ENCODE measurements around the gene LRRN2.
"Not testable (repeated sequence)": the region's sequence is repeated elsewhere in the genome, so short reads cannot be mapped to it uniquely, and the experiment has no call there.

Gene LRRN2

DNA sequence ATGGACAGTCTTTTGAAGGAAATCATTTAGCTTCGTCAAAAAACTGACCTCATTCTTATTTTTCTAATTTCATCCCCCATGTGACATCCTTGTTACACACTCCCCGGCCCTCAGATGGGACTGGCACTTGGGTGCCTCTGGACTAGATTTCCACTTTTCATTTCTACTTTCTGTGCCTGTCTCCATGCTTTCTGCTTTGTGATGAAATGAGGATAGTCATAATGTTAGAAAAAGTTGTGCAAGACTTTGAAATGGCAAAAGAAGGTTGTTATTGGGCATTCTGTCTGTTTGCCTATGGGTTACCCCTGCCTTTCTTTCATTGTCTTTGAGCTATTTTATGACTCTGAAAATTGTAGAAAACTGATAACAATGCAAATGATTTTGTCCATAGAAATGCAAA, 114.4 kb downstream of the LRRN2 start:
- no peak overlapping the region for H3K27ac ChIP-seq (ENCODE audit: low read depth, low read length)
- H3K9me3 ChIP-seq (ENCODE audit: control insufficient read depth, insufficient read depth, low read depth, low read length): no peaks in the 10 kb centered on the region
- H3K4me1 ChIP-seq (ENCODE audit: control insufficient read depth, insufficient read depth, low read length): peaks cover 58% of the 10 kb centered on the region
- no peak overlapping the region for H3K4me3 ChIP-seq (ENCODE audit: low read depth, low read length)
- no peak overlapping the region for H3K9ac ChIP-seq (ENCODE audit: low read length)
- no peaks in the 10 kb centered on the region; the same call in 1 of the 2 replicates for H3K27me3 ChIP-seq (ENCODE audit: control insufficient read depth, insufficient read depth, low read length)
- H3K36me3 ChIP-seq (ENCODE audit: control insufficient read depth, insufficient read depth, low read length): no peaks in the 10 kb centered on the region

DNA sequence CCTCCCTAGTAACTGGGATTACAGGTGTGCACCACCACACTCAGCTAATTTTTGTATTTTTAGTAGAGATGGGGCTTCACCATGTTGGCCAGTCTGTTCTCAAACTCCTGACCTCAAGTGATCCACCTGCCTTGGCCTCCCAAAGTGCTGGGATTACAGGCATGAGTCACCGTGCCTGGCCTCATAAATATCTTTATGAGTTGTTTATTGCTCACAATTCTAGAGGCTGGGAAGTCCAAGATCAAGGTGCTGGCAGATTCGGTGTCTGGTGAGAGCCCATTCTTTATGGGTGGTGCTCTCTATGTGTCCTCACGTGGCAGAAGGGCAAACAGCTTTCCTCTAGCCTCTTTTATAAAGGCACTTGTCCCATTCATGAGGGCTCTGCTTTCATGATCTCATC, 115.5 kb downstream of the LRRN2 start:
- H3K27me3 ChIP-seq (ENCODE audit: control insufficient read depth, insufficient read depth, low read length); H3K9ac ChIP-seq (ENCODE audit: low read length); H3K36me3 ChIP-seq (ENCODE audit: control insufficient read depth, insufficient read depth, low read length); H3K9me3 ChIP-seq (ENCODE audit: control insufficient read depth, insufficient read depth, low read depth, low read length); H3K27ac ChIP-seq (ENCODE audit: low read depth, low read length); H3K4me3 ChIP-seq (ENCODE audit: low read depth, low read length): not testable (repeated sequence)
- peaks cover 59% of the 10 kb centered on the region for H3K4me1 ChIP-seq (ENCODE audit: control insufficient read depth, insufficient read depth, low read length)

DNA sequence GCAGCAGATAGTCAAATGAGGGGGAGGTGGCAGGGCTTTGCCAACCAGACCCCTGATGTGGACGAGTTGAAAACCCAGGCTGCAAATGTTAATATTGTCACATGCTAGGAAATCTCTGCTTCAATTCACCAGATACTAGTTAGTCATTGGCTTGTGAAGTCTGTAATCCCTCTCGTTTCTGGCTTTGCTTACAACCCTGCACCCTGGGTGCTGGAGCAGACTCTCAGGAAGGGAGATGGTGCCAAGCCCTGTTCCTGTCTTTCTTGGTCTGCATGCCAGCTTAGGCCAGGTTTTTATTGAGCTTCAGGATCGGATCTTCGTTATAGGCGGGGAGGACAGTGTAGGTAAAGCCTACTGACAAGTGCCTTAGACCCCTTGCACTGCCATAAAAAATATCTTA, 116.1 kb downstream of the LRRN2 start:
- Histone ChIP-seq H3K27ac (ENCODE audit: low read depth, low read length) (no peak overlapping the region), H3K36me3 (ENCODE audit: control insufficient read depth, insufficient read depth, low read length) (no peaks in the 10 kb centered on the region), H3K4me3 (ENCODE audit: low read depth, low read length) (no peak overlapping the region), H3K4me1 (ENCODE audit: control insufficient read depth, insufficient read depth, low read length) (peaks cover 58% of the 10 kb centered on the region), H3K9me3 (ENCODE audit: control insufficient read depth, insufficient read depth, low read depth, low read length) (no peaks in the 10 kb centered on the region), H3K9ac (ENCODE audit: low read length) (no peak overlapping the region), H3K27me3 (ENCODE audit: control insufficient read depth, insufficient read depth, low read length) (no peaks in the 10 kb centered on the region)

- Histone ChIP-seq H3K4me1 (ENCODE audit: control insufficient read depth, insufficient read depth, low read length) (peaks cover 51% of the 10 kb centered on the region), H3K36me3 (ENCODE audit: control insufficient read depth, insufficient read depth, low read length) (no peaks in the 10 kb centered on the region), H3K9ac (ENCODE audit: low read length) (no peak overlapping the region), H3K9me3 (ENCODE audit: control insufficient read depth, insufficient read depth, low read depth, low read length) (no peaks in the 10 kb centered on the region), H3K4me3 (ENCODE audit: low read depth, low read length) (no peak overlapping the region), H3K27me3 (ENCODE audit: control insufficient read depth, insufficient read depth, low read length) (no peaks in the 10 kb centered on the region), H3K27ac (ENCODE audit: low read depth, low read length) (no peak overlapping the region)
These were observed 116.8 kb downstream of the LRRN2 start for GRCh38 chr1:204568576-204569315.
